Mesendoderm (in vitro differentiated cells): Measurements from ENCODE around the gene NTRK3.
A peak's percentile ranks its signal among the peaks of the same experiment; 100 is the strongest.

ENCODE experiments used
- DNase-seq: peaks from one replicate; pipeline ENCODE4 v3.0.0; 2013
- H2AK5ac ChIP-seq: 2 replicates; pipeline ENCODE4 v1.6.1; 2013; ENCODE audit warnings: low read length, inconsistent platforms
- H2BK120ac ChIP-seq: 2 replicates; pipeline ENCODE4 v1.6.1; 2013; ENCODE audit warnings: low read depth, mild to moderate bottlenecking, low read length, moderate library complexity, mixed read lengths
- H2BK15ac ChIP-seq: replicated peaks from 2 replicates; pipeline ENCODE4 v1.6.1; 2013; ENCODE audit warnings: low read depth, mild to moderate bottlenecking, moderate library complexity
- H2BK5ac ChIP-seq: 2 replicates; pipeline ENCODE4 v1.6.1; 2013; ENCODE audit warnings: low read length, inconsistent platforms
- H3K18ac ChIP-seq: 2 replicates; pipeline ENCODE4 v1.6.1; 2013; ENCODE audit warnings: mild to moderate bottlenecking, low read length, mixed read lengths
- H3K23ac ChIP-seq: one replicate; pipeline ENCODE4 v1.6.1; 2013; ENCODE audit warnings: low read length
- H3K27ac ChIP-seq: 2 replicates; pipeline ENCODE4 v1.5.1; 2013; ENCODE audit warnings: low read depth, mild to moderate bottlenecking, inconsistent platforms, low read length, moderate library complexity
- H3K27me3 ChIP-seq: 2 replicates; pipeline ENCODE4 v1.6.1; 2013; ENCODE audit warnings: low read length, control low read depth, mild to moderate bottlenecking, inconsistent platforms; ENCODE audit not compliant: insufficient read depth, poor library complexity
- H3K36me3 ChIP-seq: 2 replicates; pipeline ENCODE4 v1.6.1; 2013; ENCODE audit warnings: low read length, inconsistent platforms; ENCODE audit not compliant: control insufficient read depth, insufficient read depth
- H3K4ac ChIP-seq: one replicate; pipeline ENCODE4 v1.6.1; 2013; ENCODE audit warnings: low read depth, mild to moderate bottlenecking, low read length, moderate library complexity
- H3K4me1 ChIP-seq: 2 replicates; pipeline ENCODE4 v1.6.1; 2013; ENCODE audit warnings: low read depth, low read length, inconsistent platforms; ENCODE audit not compliant: control insufficient read depth
- H3K4me2 ChIP-seq: 2 replicates; pipeline ENCODE4 v1.6.1; 2013; ENCODE audit warnings: low read length
- H3K4me3 ChIP-seq: 2 replicates; pipeline ENCODE4 v1.5.1; 2013; ENCODE audit warnings: mild to moderate bottlenecking, low read length
- H3K56ac ChIP-seq: one replicate; pipeline ENCODE4 v1.6.1; 2013; ENCODE audit warnings: low read length
- H3K79me1 ChIP-seq: 2 replicates; pipeline ENCODE4 v1.6.1; 2013; ENCODE audit warnings: low read length, inconsistent platforms
- H3K79me2 ChIP-seq: 2 replicates; pipeline ENCODE4 v1.6.1; 2013; ENCODE audit warnings: mild to moderate bottlenecking, low read length; ENCODE audit not compliant: control insufficient read depth, insufficient read depth
- H3K9ac ChIP-seq: 2 replicates; pipeline ENCODE4 v1.6.1; 2013; ENCODE audit warnings: low read length, inconsistent platforms
- H4K5ac ChIP-seq: one replicate; pipeline ENCODE4 v1.6.1; 2013; ENCODE audit warnings: low read length
- H4K8ac ChIP-seq: one replicate; pipeline ENCODE4 v1.6.1; 2013; ENCODE audit warnings: low read depth, mild to moderate bottlenecking, control low read depth, low read length, moderate library complexity
- WGBS: extraction: QIAGEN DNeasy Blood & Tissue Kit; methylation state at CpG from one replicate; pipeline ENCODE4 v1.1.7; 2013; ENCODE audit warnings: low lambda C conversion rate, missing lambda C conversion rate; ENCODE audit not compliant: insufficient coverage; ENCODE audit errors: extremely low coverage; 5-methylcytosine and 5-hydroxymethylcytosine counted together

The NTRK3 gene

GRCh38 chr15:88242586-88243555 is 13.7 kb downstream of the NTRK3 start:
- no peak overlapping the region for H3K4me3 ChIP-seq
- H4K8ac ChIP-seq: no peak overlapping the region
- H3K27me3 ChIP-seq: no peaks in the 10 kb centered on the region
- no peaks in the 10 kb centered on the region for H3K36me3 ChIP-seq
- no peak overlapping the region for H3K4me2 ChIP-seq
- H3K4me1 ChIP-seq: peaks cover 3% of the 10 kb centered on the region
- no peak overlapping the region for H4K5ac ChIP-seq
- H2BK15ac ChIP-seq: no peak overlapping the region
- H3K18ac ChIP-seq: no peak overlapping the region
- no peak overlapping the region for H2BK5ac ChIP-seq
- no peak for DNase-seq
- no CpG with 5 or more reads among the region's 11 CpGs for WGBS
- no peak overlapping the region for H3K4ac ChIP-seq
- H2BK120ac ChIP-seq: no peak overlapping the region
- H3K56ac ChIP-seq: no peak overlapping the region
- H2AK5ac ChIP-seq: no peak overlapping the region
- H3K79me2 ChIP-seq: no peaks in the 10 kb centered on the region
- H3K23ac ChIP-seq: no peak overlapping the region
- no peak overlapping the region for H3K27ac ChIP-seq
- H3K79me1 ChIP-seq: no peaks in the 10 kb centered on the region
- no peak overlapping the region for H3K9ac ChIP-seq

- no peak for DNase-seq
- no peaks in the 10 kb centered on the region for H3K27me3 ChIP-seq
- H3K4me3 ChIP-seq: no peak overlapping the region
- H4K8ac ChIP-seq: no peak overlapping the region
- no peak overlapping the region for H3K27ac ChIP-seq
- no peak overlapping the region for H3K56ac ChIP-seq
- no peaks in the 10 kb centered on the region for H3K79me1 ChIP-seq
- no peak overlapping the region for H2AK5ac ChIP-seq
- peaks cover under 1% of the 10 kb centered on the region for H3K4me1 ChIP-seq
- no peak overlapping the region for H3K4me2 ChIP-seq
- no CpG with 5 or more reads among the region's 9 CpGs for WGBS
- no peaks in the 10 kb centered on the region for H3K36me3 ChIP-seq
- no peaks in the 10 kb centered on the region for H3K79me2 ChIP-seq
- H3K4ac ChIP-seq: no peak overlapping the region
- H3K23ac ChIP-seq: no peak overlapping the region
- H2BK15ac ChIP-seq: no peak overlapping the region
- no peak overlapping the region for H2BK5ac ChIP-seq
- H2BK120ac ChIP-seq: no peak overlapping the region
- no peak overlapping the region for H3K18ac ChIP-seq
- H3K9ac ChIP-seq: no peak overlapping the region
- no peak overlapping the region for H4K5ac ChIP-seq
These were observed 15.1 kb downstream of the NTRK3 start for GRCh38 chr15:88241461-88241860.

- no peak overlapping the region for H3K56ac ChIP-seq
- no peaks in the 10 kb centered on the region for H3K36me3 ChIP-seq
- WGBS: no CpG with 5 or more reads among the region's 5 CpGs
- no peaks in the 10 kb centered on the region for H3K4me1 ChIP-seq
- no peak overlapping the region for H3K4me2 ChIP-seq
- H4K8ac ChIP-seq: no peak overlapping the region
- H3K27ac ChIP-seq: no peak overlapping the region
- no peak overlapping the region for H3K4ac ChIP-seq
- H2BK15ac ChIP-seq: no peak overlapping the region
- no peak overlapping the region for H4K5ac ChIP-seq
- H3K18ac ChIP-seq: no peak overlapping the region
- H2BK120ac ChIP-seq: no peak overlapping the region
- H3K27me3 ChIP-seq: no peaks in the 10 kb centered on the region
- H3K79me1 ChIP-seq: no peaks in the 10 kb centered on the region
- H2BK5ac ChIP-seq: no peak overlapping the region
- no peak overlapping the region for H3K9ac ChIP-seq
- no peak overlapping the region for H3K4me3 ChIP-seq
- H2AK5ac ChIP-seq: no peak overlapping the region
- no peak overlapping the region for H3K23ac ChIP-seq
- peak; percentile 26 for DNase-seq
- no peaks in the 10 kb centered on the region for H3K79me2 ChIP-seq
These were observed 15.5 kb downstream of the NTRK3 start for GRCh38 chr15:88241060-88241459.

- H4K5ac ChIP-seq: no peak overlapping the region
- no peak overlapping the region for H3K4me2 ChIP-seq
- no peak overlapping the region for H3K4ac ChIP-seq
- no peak for DNase-seq
- H4K8ac ChIP-seq: no peak overlapping the region
- no peak overlapping the region for H2BK120ac ChIP-seq
- H3K23ac ChIP-seq: no peak overlapping the region
- no peak overlapping the region for H3K4me3 ChIP-seq
- no peaks in the 10 kb centered on the region for H3K79me1 ChIP-seq
- H3K27ac ChIP-seq: no peak overlapping the region
- no peaks in the 10 kb centered on the region for H3K36me3 ChIP-seq
- no peaks in the 10 kb centered on the region for H3K27me3 ChIP-seq
- no peak overlapping the region for H3K9ac ChIP-seq
- no peak overlapping the region for H2BK15ac ChIP-seq
- WGBS: no CpG with 5 or more reads among the region's 9 CpGs
- H2BK5ac ChIP-seq: no peak overlapping the region
- H3K4me1 ChIP-seq: no peaks in the 10 kb centered on the region
- H3K79me2 ChIP-seq: no peaks in the 10 kb centered on the region
- H3K56ac ChIP-seq: no peak overlapping the region
- no peak overlapping the region for H3K18ac ChIP-seq
- H2AK5ac ChIP-seq: no peak overlapping the region
These were observed 16.9 kb downstream of the NTRK3 start for GRCh38 chr15:88239594-88239993.

GRCh38 chr15:88238618-88239430 is 17.7 kb downstream of the NTRK3 start:
- H3K9ac ChIP-seq: no peak overlapping the region
- no peak overlapping the region for H2AK5ac ChIP-seq
- no peak overlapping the region for H2BK15ac ChIP-seq
- no peaks in the 10 kb centered on the region for H3K79me2 ChIP-seq
- H3K56ac ChIP-seq: no peak overlapping the region
- H3K79me1 ChIP-seq: no peaks in the 10 kb centered on the region
- WGBS: no CpG with 5 or more reads among the region's 8 CpGs
- no peak overlapping the region for H2BK120ac ChIP-seq
- no peak overlapping the region for H4K5ac ChIP-seq
- no peak overlapping the region for H3K18ac ChIP-seq
- H4K8ac ChIP-seq: no peak overlapping the region
- no peaks in the 10 kb centered on the region for H3K27me3 ChIP-seq
- H2BK5ac ChIP-seq: no peak overlapping the region
- H3K4ac ChIP-seq: no peak overlapping the region
- H3K23ac ChIP-seq: no peak overlapping the region
- no peak overlapping the region for H3K4me2 ChIP-seq
- peak; percentile 84 for DNase-seq
- no peaks in the 10 kb centered on the region for H3K4me1 ChIP-seq
- H3K36me3 ChIP-seq: no peaks in the 10 kb centered on the region
- no peak overlapping the region for H3K27ac ChIP-seq
- no peak overlapping the region for H3K4me3 ChIP-seq
